Ishikawa (cell line): ENCODE data around the gene F3.
A peak's percentile ranks its signal among the peaks of the same experiment; 100 is the strongest.

Experiments used
- CEBPB ChIP-seq: IDR thresholded peaks from 2 replicates; pipeline ENCODE4 v1.6.1; 2012
- CREB1 ChIP-seq: IDR thresholded peaks from 2 replicates; pipeline ENCODE4 v1.6.1; 2012; ENCODE audit warnings: low read depth
- EGR1 ChIP-seq: IDR thresholded peaks from 2 replicates; pipeline ENCODE4 v1.6.1; 2012
- EP300 ChIP-seq: IDR thresholded peaks from 2 replicates; pipeline ENCODE4 v1.6.1; 2012; ENCODE audit warnings: borderline replicate concordance
- FOXM1 ChIP-seq: IDR thresholded peaks from 2 replicates; pipeline ENCODE4 v1.6.1; 2012; ENCODE audit warnings: low read depth, borderline replicate concordance
- MAX ChIP-seq: IDR thresholded peaks from 2 replicates; pipeline ENCODE4 v1.6.1; 2012
- NFIC ChIP-seq: IDR thresholded peaks from 2 replicates; pipeline ENCODE4 v1.6.1; 2012
- RAD21 ChIP-seq: IDR thresholded peaks from 2 replicates; pipeline ENCODE4 v1.6.1; 2012; ENCODE audit warnings: low read depth
- REST ChIP-seq: IDR thresholded peaks from 2 replicates; pipeline ENCODE4 v1.6.1; 2012; ENCODE audit warnings: low read depth, mild to moderate bottlenecking
- TAF1 ChIP-seq: IDR thresholded peaks from 2 replicates; pipeline ENCODE4 v1.6.1; 2012; ENCODE audit warnings: low read depth, mild to moderate bottlenecking
- TCF12 ChIP-seq: IDR thresholded peaks from 2 replicates; pipeline ENCODE4 v1.6.1; 2012; ENCODE audit warnings: low read depth
- TEAD4 ChIP-seq: IDR thresholded peaks from 2 replicates; pipeline ENCODE4 v1.6.1; 2012
- USF1 ChIP-seq: IDR thresholded peaks from 2 replicates; pipeline ENCODE4 v1.6.1; 2012
- YY1 ChIP-seq: IDR thresholded peaks from 2 replicates; pipeline ENCODE4 v1.6.1; 2012; ENCODE audit warnings: low read depth
- ZBTB7A ChIP-seq: IDR thresholded peaks from 2 replicates; pipeline ENCODE4 v1.6.1; 2012; ENCODE audit warnings: low read depth

F3 gene

GRCh38 chr1:94529416-94529815 is 12.1 kb downstream of the F3 start:
- no peak for TF ChIP-seq USF1
- no peak for TF ChIP-seq CEBPB
- TF ChIP-seq EP300: no peak
- TF ChIP-seq YY1: no peak
- TF ChIP-seq FOXM1: no peak
- no peak for TF ChIP-seq REST
- no peak for TF ChIP-seq NFIC
- no peak for TF ChIP-seq RAD21
- TF ChIP-seq TCF12: no peak
- TF ChIP-seq TAF1: no peak
- TF ChIP-seq ZBTB7A: no peak

- TF ChIP-seq EGR1 (no peak), YY1 (no peak), NFIC (no peak)
These were observed 12.7 kb downstream of the F3 start for GRCh38 chr1:94528826-94529225.

- TF ChIP-seq CEBPB: no peak
- no peak for TF ChIP-seq ZBTB7A
- no peak for TF ChIP-seq TCF12
- no peak for TF ChIP-seq REST
- no peak for TF ChIP-seq MAX
- TF ChIP-seq USF1: no peak
- no peak for TF ChIP-seq TEAD4
- no peak; the same call in 1 of the 2 replicates for TF ChIP-seq RAD21
- no peak for TF ChIP-seq YY1
These were observed 13.3 kb downstream of the F3 start for GRCh38 chr1:94528299-94528698.

GRCh38 chr1:94527447-94528031 is 14.0 kb downstream of the F3 start:
- TF ChIP-seq NFIC (peak; percentile 76), YY1 (no peak), REST (no peak), CREB1 (no peak), CEBPB (no peak), RAD21 (peak; percentile 5; the same call in 1 of the 2 replicates), TAF1 (no peak), EGR1 (no peak), MAX (no peak), USF1 (no peak), TCF12 (no peak), TEAD4 (peak; percentile 8; the same call in 1 of the 2 replicates), EP300 (no peak), FOXM1 (no peak), ZBTB7A (no peak)
